Measurements from ENCODE around the gene PCAT7. TPM values are rescaled to one million over a fixed set of nuclear protein-coding genes. Genes with fewer than 3 reads are reported as not detected.
"Not testable (repeated sequence)": the region's sequence is repeated elsewhere in the genome, so short reads cannot be mapped to it uniquely, and the experiment has no call there.

The PCAT7 gene
- total RNA-seq, 1 donor from 2014 or later: 0.08 TPM

- intact Hi-C loops (cut with DNase I): no loop called here
- ATAC-seq (ENCODE audit: poor library complexity): peak; percentile 22
- DNase-seq: no peak
Observed at GRCh38 chr9:94554078-94554438, 825 bp upstream of the PCAT7 start.

- DNase-seq: no peak
- intact Hi-C loops (cut with DNase I): no loop called here
- ATAC-seq (ENCODE audit: poor library complexity): no peak
Observed at GRCh38 chr9:94557376-94557775, 2.5 kb downstream of the PCAT7 start.

- ATAC-seq (ENCODE audit: poor library complexity): no peak
- intact Hi-C loops (cut with DNase I): no loop called here
- no peak for DNase-seq
Observed at GRCh38 chr9:94560237-94560636, 5.4 kb downstream of the PCAT7 start.

GRCh38 chr9:94563548-94563947 is 8.7 kb downstream of the PCAT7 start:
- no peak for DNase-seq
- no peak for ATAC-seq (ENCODE audit: poor library complexity)
- intact Hi-C loops (cut with DNase I): no loop called here

GRCh38 chr9:94564279-94564678 is 9.4 kb downstream of the PCAT7 start:
- ATAC-seq (ENCODE audit: poor library complexity); intact Hi-C loops (cut with DNase I); DNase-seq: not testable (repeated sequence)

- intact Hi-C loops (cut with DNase I): no loop called here
- ATAC-seq (ENCODE audit: poor library complexity): no peak
- no peak for DNase-seq
Observed at GRCh38 chr9:94566550-94566949, 11.7 kb downstream of the PCAT7 start.

GRCh38 chr9:94567271-94567670 is 12.4 kb downstream of the PCAT7 start:
- DNase-seq: no peak
- intact Hi-C loops (cut with DNase I): no loop called here

GRCh38 chr9:94568250-94568889 is 13.5 kb downstream of the PCAT7 start:
- ATAC-seq (ENCODE audit: poor library complexity) (peak; percentile 82), DNase-seq (no peak)
- intact Hi-C loops (cut with DNase I): no loop called here

More at GRCh38 chr9:94567271-94567670, 12.4 kb downstream of the PCAT7 start:
- no peak for ATAC-seq (ENCODE audit: poor library complexity)

- DNase-seq (no peak), ATAC-seq (ENCODE audit: poor library complexity) (peak; percentile 14)
- intact Hi-C loops (cut with DNase I): no loop called here
Observed at GRCh38 chr9:94568972-94569712, 14.3 kb downstream of the PCAT7 start.

- DNase-seq (no peak), ATAC-seq (ENCODE audit: poor library complexity) (no peak)
- intact Hi-C loops (cut with DNase I): no loop called here
Observed at GRCh38 chr9:94576131-94576530, 21.2 kb downstream of the PCAT7 start.

GRCh38 chr9:94577036-94577435 is 22.2 kb downstream of the PCAT7 start:
- intact Hi-C loops (cut with DNase I): no loop called here
- DNase-seq (no peak), ATAC-seq (ENCODE audit: poor library complexity) (no peak)

GRCh38 chr9:94577571-94577970 is 22.7 kb downstream of the PCAT7 start:
- no peak for DNase-seq
- ATAC-seq (ENCODE audit: poor library complexity): no peak
- intact Hi-C loops (cut with DNase I): no loop called here

GRCh38 chr9:94581728-94582127 is 26.8 kb downstream of the PCAT7 start:
- no peak for ATAC-seq (ENCODE audit: poor library complexity)
- intact Hi-C loops (cut with DNase I): no loop called here
- DNase-seq: no peak

GRCh38 chr9:94584555-94584954 is 29.7 kb downstream of the PCAT7 start:
- ATAC-seq (ENCODE audit: poor library complexity): no peak
- DNase-seq: no peak
- intact Hi-C loops (cut with DNase I): no loop called here

- ATAC-seq (ENCODE audit: poor library complexity) (no peak), DNase-seq (no peak)
- intact Hi-C loops (cut with DNase I): no loop called here
Observed at GRCh38 chr9:94586316-94586715, 31.4 kb downstream of the PCAT7 start.

GRCh38 chr9:94586814-94587213 is 31.9 kb downstream of the PCAT7 start:
- intact Hi-C loops (cut with DNase I): no loop called here
- ATAC-seq (ENCODE audit: poor library complexity): no peak
- DNase-seq: no peak

GRCh38 chr9:94588681-94589080 is 33.8 kb downstream of the PCAT7 start:
- no peak for DNase-seq
- intact Hi-C loops (cut with DNase I): no loop called here
- ATAC-seq (ENCODE audit: poor library complexity): no peak

- DNase-seq; intact Hi-C loops (cut with DNase I); ATAC-seq (ENCODE audit: poor library complexity): not testable (repeated sequence)
Observed at GRCh38 chr9:94591046-94591545, 36.2 kb downstream of the PCAT7 start.

GRCh38 chr9:94591876-94592275 is 37.0 kb downstream of the PCAT7 start:
- DNase-seq (no peak), ATAC-seq (ENCODE audit: poor library complexity) (no peak)
- intact Hi-C loops (cut with DNase I): no loop called here

GRCh38 chr9:94592683-94593082 is 37.8 kb downstream of the PCAT7 start:
- intact Hi-C loops (cut with DNase I); ATAC-seq (ENCODE audit: poor library complexity); DNase-seq: not testable (repeated sequence)

Measured in Right ventricle myocardium superior (tissue), 1 donor.